Stimulated activated CD4-positive, alpha-beta T cell treated with anti-CD3 and anti-CD28 coated beads, Interleukin-15, amount 100 ng/mL, for 1 hour (primary cell): ENCODE measurements around the gene TRIM43.
"Not testable (repeated sequence)": the region's sequence is repeated elsewhere in the genome, so short reads cannot be mapped to it uniquely, and the experiment has no call there.

Experiments used
- DNase-seq, 2 donors: peaks; one replicate each; pipeline ENCODE4 v3.0.0-alpha.2; 2020; ENCODE audit warnings: low read depth in 1 of 2, low spot score in 1 of 2

TRIM43 gene

GRCh38 chr2:95641289-95641575 is 49.4 kb downstream of the TRIM43 start:
- not testable (repeated sequence) for DNase-seq

- not testable (repeated sequence) for DNase-seq
Observed at GRCh38 chr2:95641787-95642186, 50.0 kb downstream of the TRIM43 start.

- DNase-seq = not testable (repeated sequence)
Observed at GRCh38 chr2:95642360-95642759, 50.6 kb downstream of the TRIM43 start.

- DNase-seq = not testable (repeated sequence)
Observed at GRCh38 chr2:95642951-95643350, 51.1 kb downstream of the TRIM43 start.

- not testable (repeated sequence) for DNase-seq
Observed at GRCh38 chr2:95645312-95645711, 53.5 kb downstream of the TRIM43 start.

- not testable (repeated sequence) for DNase-seq
Observed at GRCh38 chr2:95646274-95646994, 54.6 kb downstream of the TRIM43 start.

- not testable (repeated sequence) for DNase-seq
Observed at GRCh38 chr2:95648894-95649544, 57.2 kb downstream of the TRIM43 start.
